ENCODE measurements around the gene ABHD2.
"Not testable (repeated sequence)": the region's sequence is repeated elsewhere in the genome, so short reads cannot be mapped to it uniquely, and the experiment has no call there.

Gene ABHD2

DNA sequence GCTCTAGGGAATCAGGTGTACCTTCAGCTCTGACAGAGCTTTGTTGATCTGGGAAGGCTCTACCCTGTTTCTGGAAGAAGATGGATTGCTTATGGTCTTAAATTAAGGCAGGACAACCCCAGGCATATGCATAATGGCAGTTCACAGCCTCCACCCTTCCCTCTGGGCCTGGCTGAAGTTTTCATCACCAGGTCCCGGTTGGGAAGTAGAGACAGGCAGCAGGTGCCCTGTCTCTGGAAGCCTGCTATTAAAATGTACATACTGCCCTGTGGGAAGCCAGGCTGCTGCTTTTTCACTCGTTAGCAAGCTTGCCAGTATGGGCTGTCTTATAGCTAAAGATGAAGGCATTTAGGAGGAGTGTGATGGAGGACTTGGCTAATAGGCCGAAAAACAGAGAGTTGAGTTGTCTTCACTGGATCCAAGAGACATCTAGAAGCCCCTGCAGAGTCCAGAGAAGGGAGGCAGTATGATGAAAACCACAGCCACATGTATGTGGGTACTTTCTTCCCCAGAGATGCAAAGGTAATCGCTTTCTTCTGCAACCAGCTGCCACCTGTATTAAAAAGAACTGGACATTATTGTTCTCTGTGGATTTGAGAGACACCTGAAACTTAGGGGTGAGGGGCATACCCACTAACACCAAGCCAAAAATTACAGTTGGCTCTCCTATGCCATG lies 34.4 kb downstream of the ABHD2 start:
- DNase-seq = no peak

- no peak for DNase-seq
Measured at GRCh38 chr15:89123181-89123525, 34.9 kb downstream of the ABHD2 start.

- DNase-seq = no peak
Measured at GRCh38 chr15:89125088-89125826, 37.0 kb downstream of the ABHD2 start.

- DNase-seq = no peak
Measured at GRCh38 chr15:89126009-89126408, 37.8 kb downstream of the ABHD2 start.

- no peak for DNase-seq
Measured at GRCh38 chr15:89127054-89127702, 38.9 kb downstream of the ABHD2 start.

DNA sequence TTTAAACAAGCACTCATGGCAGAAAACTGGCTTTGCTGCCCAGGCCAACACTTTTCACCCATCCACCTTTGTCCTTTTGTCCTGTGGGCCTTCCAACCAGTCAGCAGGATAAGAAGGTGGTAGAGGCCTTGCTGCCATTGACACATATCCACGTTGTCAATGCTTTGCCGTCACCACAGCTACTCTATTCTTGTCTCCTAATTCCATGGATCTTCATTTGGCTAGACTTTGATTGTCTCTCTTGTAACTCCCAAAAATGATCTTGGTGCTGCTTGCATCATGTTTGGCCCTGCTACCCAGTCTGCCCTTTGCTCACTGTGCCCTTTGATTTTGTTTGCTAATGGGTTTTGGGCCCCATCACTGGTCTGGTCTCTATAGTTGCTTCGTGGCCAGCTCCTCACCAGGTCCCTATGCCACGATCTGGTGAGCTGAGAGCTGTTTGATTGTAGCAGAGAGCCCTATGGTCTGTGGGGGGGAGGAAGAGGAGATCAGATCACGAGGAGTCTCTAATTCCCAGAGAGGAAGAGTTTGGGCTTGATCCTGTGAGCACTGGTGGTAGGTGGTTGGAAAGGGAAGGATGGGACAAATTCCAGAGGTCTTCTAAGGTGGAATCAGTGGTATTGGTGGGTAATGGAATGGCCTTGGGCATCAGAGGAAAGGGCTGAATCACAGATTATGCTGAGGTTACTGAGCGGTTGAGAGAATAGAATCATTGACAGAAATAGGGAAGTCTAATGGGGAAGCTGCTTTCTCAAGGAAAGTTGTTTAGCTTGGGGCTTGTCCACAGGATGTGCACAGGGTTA lies 40.3 kb downstream of the ABHD2 start:
- no peak for DNase-seq

DNA sequence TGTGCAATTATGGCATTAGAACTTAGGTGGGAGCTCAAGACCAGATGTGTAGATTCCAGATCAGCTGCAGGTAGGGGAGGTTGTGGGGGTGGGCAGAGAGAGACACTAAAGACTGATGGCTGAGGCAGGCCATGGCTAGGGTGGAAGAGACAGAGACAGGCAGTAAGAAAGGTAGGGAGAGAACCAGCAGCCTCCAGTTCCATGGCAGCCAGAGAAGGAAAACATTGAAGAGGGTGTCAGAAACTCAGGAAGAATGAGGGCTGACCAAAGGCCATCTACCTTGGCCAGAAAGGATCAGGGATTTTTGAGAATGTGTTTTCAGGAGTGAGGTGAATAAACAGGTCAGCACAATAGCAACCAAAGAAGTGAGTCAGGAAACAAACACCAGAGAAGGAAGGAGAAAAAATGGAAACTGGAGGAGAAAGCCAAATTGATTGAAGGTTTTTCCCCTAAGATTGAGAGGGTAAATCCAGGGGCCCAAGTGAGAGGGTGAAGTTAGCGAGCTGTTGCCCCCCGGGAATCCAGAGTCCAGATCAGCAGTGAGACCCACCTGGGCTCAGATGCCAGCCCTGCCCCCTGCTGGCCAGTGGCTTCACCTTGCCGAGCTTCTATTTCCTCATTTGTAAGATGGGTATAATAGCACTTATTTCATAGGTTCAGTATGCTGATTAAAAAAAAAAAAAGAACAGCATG lies 41.0 kb downstream of the ABHD2 start:
- DNase-seq = no peak

GRCh38 chr15:89129816-89130134 lies 41.5 kb downstream of the ABHD2 start:
- no peak for DNase-seq

DNA sequence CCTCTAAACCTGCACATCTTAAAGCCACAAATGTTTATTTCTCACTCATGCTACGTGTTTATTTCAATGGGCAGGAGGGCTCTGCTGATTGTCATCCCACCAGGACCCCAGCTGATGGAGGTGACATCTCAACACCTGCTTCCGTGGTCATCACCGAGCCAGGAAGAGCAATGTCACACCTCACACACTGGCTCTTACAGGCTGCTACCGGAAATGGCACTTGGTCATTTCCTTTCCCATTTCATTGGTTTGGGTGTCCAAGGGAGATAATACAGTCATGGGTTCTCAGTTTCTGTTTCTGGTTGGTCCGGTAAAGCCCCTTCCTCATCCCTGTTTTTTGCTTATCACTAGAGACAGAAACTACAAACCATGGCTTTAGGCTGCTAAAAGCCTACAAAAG lies 41.9 kb downstream of the ABHD2 start:
- no peak for DNase-seq

DNA sequence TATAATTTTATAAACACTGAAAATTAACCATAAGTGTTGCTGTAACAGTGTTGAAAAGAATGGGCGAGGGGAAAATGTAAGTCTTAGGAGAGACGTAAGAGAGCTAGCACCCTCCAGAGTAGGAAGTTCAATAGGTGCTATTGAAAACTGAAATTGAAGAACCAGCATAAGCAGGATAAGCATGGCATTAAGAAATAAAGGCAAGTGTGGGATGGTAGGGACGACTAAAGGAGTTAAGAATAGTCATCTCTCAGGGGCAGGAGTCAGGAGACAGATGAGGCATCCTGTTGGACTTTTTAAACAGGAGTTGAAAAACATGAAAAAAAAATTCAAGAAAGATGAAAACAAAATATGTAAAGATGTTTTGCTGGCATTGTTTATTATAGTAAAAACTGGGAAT lies 43.5 kb downstream of the ABHD2 start:
- no peak for DNase-seq

- no peak for DNase-seq
Measured at GRCh38 chr15:89132611-89133507, 44.6 kb downstream of the ABHD2 start.

DNA sequence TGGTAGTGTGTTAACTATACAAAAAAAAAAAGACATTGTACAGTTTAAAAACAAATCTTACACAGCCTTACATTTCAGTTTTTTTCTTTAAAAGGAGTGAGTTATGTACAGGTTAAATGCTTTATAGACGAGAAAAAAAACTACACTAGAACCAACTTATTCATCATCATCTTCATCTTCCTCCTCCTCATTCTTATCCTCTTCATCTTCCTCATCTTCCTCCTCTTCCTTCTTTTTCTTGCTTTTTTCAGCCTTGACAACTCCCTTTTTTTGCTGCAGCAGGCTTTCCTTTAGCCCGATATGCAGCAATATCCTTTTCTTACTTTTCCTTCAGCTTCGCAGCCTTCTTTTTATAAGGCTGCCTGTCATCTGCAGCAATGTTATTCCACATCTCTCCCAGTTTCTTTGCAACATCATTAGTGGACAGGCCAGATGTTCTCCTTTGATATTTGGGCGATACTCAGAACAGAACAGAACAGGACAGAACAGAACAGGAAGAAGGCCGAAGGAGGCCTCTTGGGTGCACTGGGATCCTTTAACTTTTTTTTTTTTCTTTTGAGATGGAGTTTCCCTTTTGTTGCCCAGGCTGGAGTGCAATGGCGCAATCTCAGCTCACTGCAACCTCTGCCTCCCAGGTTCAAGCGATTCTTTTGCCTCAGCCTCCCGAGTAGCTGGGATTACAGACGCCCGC lies 47.3 kb downstream of the ABHD2 start:
- not testable (repeated sequence) for DNase-seq

- no peak for DNase-seq
Measured at GRCh38 chr15:89136078-89136806, 48.0 kb downstream of the ABHD2 start.

DNA sequence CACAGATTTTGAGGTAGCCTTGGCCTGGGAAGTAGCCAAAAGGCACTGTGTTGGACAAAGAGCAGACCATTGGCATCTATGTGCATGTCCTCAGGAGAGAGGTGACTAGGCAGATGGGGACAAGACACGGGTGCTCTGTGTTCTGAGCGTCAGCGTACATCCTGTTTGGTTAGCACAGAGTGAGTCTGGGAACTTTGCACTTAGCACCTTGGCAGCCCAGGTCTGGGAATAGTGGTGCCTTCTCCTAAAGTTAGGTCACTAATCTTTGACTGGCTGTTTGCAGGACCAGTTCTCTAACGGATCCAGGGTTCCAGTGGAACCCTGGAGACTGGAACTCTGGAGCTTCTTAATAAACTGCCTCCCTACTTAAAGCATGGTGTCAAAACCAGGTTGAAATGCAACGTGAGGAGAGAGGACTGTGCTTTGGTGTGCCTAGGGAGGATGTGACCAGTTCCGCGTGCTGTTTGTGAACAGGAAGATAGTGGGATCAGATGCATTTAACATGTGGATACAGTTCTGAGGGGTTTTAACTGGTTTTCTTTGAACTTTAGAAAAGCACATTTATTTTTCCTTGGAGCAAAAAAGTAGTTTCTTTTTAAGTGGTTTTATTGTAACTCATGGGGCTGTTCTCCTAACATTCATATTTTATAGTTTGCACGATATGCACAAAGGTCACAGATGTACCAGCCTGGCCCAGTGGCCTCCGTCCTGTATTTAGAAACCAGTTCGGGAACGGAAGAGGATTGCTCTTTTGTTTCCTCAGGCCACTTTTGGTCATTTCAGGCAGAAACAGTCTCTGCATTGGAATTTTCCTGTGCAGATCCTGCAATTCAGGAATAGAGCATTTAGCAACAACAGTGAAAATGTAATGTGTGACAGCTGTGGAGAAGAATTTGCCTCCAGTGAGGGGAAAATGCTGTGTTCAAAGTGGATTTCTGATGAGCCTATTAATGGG lies 48.8 kb downstream of the ABHD2 start:
- DNase-seq = no peak

- DNase-seq = no peak
Measured at GRCh38 chr15:89137926-89138325, 49.7 kb downstream of the ABHD2 start.

GRCh38 chr15:89138999-89139612 lies 50.9 kb downstream of the ABHD2 start:
- no peak for DNase-seq

DNA sequence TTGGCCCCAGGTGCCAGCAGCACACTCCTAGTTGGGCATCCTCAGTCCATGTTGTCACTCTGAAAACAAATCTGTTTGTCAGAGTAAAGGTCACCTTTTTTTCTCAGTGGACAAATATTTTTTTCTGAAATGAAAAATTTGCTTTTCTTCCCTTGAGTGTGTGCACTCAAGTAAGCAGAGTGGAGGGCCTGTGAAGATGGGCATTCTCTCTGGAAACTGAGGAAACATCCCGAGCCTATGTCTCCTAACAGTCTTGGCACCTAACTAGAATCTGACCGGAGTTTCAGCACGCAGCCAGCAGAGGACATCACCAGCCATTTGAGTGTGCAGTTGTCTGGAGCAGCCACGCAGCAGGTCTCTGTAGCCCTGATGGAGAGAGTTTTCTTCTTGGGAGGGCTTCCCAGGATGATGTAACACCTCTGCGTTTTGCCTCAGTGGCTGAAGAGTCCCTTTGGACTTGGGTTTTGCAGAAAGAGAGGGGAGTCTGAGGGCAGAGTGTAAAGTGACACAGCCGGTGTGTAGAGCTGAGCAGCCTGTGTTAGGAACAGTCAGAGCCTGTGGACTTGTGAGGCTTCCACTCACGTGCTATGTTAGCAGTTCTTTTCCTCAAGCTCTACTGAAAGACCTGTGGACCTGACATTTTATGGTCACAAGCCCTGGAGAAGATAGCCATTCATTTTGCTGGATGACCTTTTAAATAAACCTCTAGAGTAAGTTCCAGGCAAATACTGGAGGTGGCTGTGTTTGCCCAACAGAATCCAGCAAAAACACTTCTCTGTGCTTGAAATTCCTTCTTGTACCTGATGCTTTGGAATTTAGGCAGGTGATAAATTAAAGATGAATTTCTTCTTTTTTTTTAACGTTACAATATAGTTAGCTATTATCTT lies 51.6 kb downstream of the ABHD2 start:
- DNase-seq = no peak

GRCh38 chr15:89140595-89140994 lies 52.3 kb downstream of the ABHD2 start:
- DNase-seq = no peak

All from amniotic stem cell (primary cell).